ENCODE results near the gene USP3. TPM values are rescaled to one million over a fixed set of nuclear protein-coding genes. Genes with fewer than 3 reads are reported as not detected.

USP3 gene
- polyA plus RNA-seq, 1 of the 3 experiments (the other 2 are of a cell fraction) = 9.3 TPM

DNA sequence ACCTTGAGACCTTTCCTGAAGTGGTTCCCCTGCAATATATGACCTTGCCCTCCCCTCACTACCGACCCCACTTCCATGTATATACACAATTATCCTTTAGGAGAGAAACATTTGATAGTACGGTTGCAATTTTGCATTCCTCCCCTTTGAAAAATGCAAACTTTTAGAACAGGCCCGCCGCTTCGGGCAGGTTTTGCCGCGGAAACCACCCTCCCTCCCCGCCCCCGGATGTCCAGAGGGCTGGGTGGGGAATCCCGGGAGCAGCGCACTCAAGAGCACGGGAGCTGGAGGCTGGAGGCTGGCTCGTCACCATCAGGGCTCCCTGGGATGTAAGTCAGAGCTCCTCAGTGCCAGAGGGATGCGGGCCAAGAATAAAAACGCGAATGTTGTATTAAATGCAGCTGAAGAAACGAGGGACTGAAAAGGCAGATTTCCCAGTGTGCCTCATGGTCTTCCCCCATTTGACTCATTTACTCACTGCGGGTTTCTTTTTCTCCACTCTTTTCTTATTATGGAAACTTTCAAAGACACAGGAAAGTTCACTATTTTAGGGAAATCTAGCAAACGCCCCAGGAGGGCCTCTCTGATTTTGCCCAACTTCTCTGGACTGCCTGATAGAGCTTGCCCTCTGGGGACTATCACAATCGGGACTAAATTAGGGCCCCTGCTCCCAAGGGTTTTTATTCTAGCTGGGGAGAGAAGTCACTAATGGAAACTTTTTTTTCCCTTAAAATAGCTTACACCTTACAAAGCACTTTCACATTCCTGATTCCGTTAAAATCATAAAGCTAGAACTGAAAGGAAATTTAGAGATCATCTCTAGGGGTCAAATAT is 2.9 kb upstream of the USP3 start:
- peaks cover 13% of the 10 kb centered on the region for H3F3A ChIP-seq (replicated peaks; ENCODE audit: insufficient read depth)
- POLR2A ChIA-PET = no interaction called here
- no peak overlapping the region for H2AFZ ChIP-seq (ENCODE audit: low read depth)
- no peaks in the 10 kb centered on the region for H3K9me2 ChIP-seq
- H3K4me3 ChIP-seq (ENCODE audit: low read depth in 2 of 2, low read length in 1 of 2) = no peak overlapping the region
- 78% methylated on average over 21 of the region's 21 CpGs for WGBS (ENCODE audit: low lambda C conversion rate)
- H3K4me1 ChIP-seq (ENCODE audit: control insufficient read depth in 1 of 2, insufficient read depth in 2 of 2, low read depth in 1 of 2, low read length in 1 of 2) = peaks cover 9 to 13% of the 10 kb centered on the region in 2 experiments; a peak in 3 of 4 replicates
- H3K36me3 ChIP-seq (replicated peaks in 1 of 2; ENCODE audit: control insufficient read depth in 1 of 2, insufficient read depth in 2 of 2, low read length in 1 of 2) = no peaks in the 10 kb centered on the region
- peaks cover 14% of the 10 kb centered on the region for H3K79me2 ChIP-seq (ENCODE audit: insufficient read depth)
- no peak overlapping the region for H3K27ac ChIP-seq (ENCODE audit: low read depth in 2 of 2, low read length in 1 of 2)
- DNase-seq = no peak
- H3K9me3 ChIP-seq = no peaks in the 10 kb centered on the region
- H3K4me2 ChIP-seq = no peak overlapping the region
- H4K20me1 ChIP-seq (ENCODE audit: insufficient read depth) = peaks cover 6% of the 10 kb centered on the region
- no peak overlapping the region for H3K9ac ChIP-seq
- TF ChIP-seq EP300 (IDR thresholded peaks at IDR 0.05; ENCODE audit: borderline replicate concordance in 1 of 2, low read depth in 1 of 2, low read length in 1 of 2) (no peak), SIN3A (IDR thresholded peaks at IDR 0.05; ENCODE audit: borderline replicate concordance, low read depth, low read length) (no peak), FOXJ3 (CRISPR knock-in tag; IDR thresholded peaks at IDR 0.05) (no peak), FOXM1 (IDR thresholded peaks at IDR 0.05; ENCODE audit: low read depth) (no peak)
- TF ChIP-seq, protein P1, sequence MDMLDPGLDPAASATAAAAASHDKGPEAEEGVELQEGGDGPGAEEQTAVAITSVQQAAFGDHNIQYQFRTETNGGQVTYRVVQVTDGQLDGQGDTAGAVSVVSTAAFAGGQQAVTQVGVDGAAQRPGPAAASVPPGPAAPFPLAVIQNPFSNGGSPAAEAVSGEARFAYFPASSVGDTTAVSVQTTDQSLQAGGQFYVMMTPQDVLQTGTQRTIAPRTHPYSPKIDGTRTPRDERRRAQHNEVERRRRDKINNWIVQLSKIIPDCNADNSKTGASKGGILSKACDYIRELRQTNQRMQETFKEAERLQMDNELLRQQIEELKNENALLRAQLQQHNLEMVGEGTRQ (IDR thresholded peaks at IDR 0.05; ENCODE audit: borderline replicate concordance, low read depth, low read length) = no peak
- CTCF ChIA-PET = interaction anchor here (0.5 to 1.1 kb wide), 3 partner anchors 12 to 440 kb away, joined by 3 to 4 read pairs (median 4); no protein-coding TSS in a partner anchor
- no peaks in the 10 kb centered on the region for H3K27me3 ChIP-seq (ENCODE audit: insufficient read depth)

DNA sequence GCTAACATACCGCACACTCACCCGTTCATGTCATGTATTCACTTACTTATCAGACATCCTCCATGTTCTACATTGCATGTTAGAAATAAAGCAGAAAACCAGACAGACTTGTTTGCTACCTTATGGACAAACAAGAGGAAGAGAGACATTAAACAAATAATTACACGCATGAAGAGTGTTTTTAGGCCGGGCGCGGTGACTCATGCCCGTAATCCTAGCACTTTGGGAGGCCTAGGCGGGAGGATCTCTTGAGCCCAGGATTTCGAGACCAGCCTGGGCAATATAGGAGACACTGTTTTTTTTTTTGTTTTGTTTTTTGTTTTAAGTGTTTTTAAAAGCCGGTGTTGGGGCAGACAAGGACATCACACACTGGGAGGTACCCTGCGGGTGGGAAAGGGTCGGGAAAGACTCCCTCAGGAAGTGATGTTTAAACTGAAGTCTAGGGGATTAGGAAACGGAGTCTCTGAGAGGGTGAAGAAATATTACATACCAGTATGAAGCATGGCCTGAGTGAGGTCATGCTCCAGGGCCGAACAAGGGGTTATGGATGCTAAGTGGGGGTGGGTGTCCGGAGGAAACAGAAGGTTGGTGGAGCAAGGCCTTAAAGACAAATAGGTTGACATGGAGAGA is 2.1 kb upstream of the USP3 start:
- Histone ChIP-seq H3K9me2 (no peaks in the 10 kb centered on the region), H3K27me3 (ENCODE audit: insufficient read depth) (no peaks in the 10 kb centered on the region), H2AFZ (ENCODE audit: low read depth) (no peak overlapping the region), H3K9ac (no peak overlapping the region), H3K27ac (ENCODE audit: low read depth in 2 of 2, low read length in 1 of 2) (no peak overlapping the region), H3K4me1 (ENCODE audit: control insufficient read depth in 1 of 2, insufficient read depth in 2 of 2, low read depth in 1 of 2, low read length in 1 of 2) (peaks cover 16 to 19% of the 10 kb centered on the region in 2 experiments; a peak in 3 of 4 replicates), H3K36me3 (replicated peaks in 1 of 2; ENCODE audit: control insufficient read depth in 1 of 2, insufficient read depth in 2 of 2, low read length in 1 of 2) (no peaks in the 10 kb centered on the region), H3K9me3 (no peaks in the 10 kb centered on the region), H3F3A (replicated peaks; ENCODE audit: insufficient read depth) (peaks cover 14% of the 10 kb centered on the region), H3K4me2 (no peak overlapping the region), H4K20me1 (ENCODE audit: insufficient read depth) (peaks cover 13% of the 10 kb centered on the region), H3K79me2 (ENCODE audit: insufficient read depth) (peaks cover 22% of the 10 kb centered on the region), H3K4me3 (ENCODE audit: low read depth in 2 of 2, low read length in 1 of 2) (no peak overlapping the region)
- DNase-seq = no peak
- TF ChIP-seq RAD21 (IDR thresholded peaks at IDR 0.05; ENCODE audit: low read length) (no peak), TEAD4 (IDR thresholded peaks at IDR 0.05; ENCODE audit: borderline replicate concordance, insufficient read depth) (no peak), GATA2 (CRISPR knock-in tag; IDR thresholded peaks at IDR 0.05) (no peak), FOXJ3 (CRISPR knock-in tag; IDR thresholded peaks at IDR 0.05) (no peak), MEF2A (IDR thresholded peaks at IDR 0.05; ENCODE audit: borderline replicate concordance, low read depth) (no peak), SMC3 (IDR thresholded peaks at IDR 0.05; ENCODE audit: low read depth, low read length) (no peak), SIN3A (IDR thresholded peaks at IDR 0.05; ENCODE audit: borderline replicate concordance, low read depth, low read length) (no peak), RXRA (IDR thresholded peaks at IDR 0.05; ENCODE audit: borderline replicate concordance, low read depth) (no peak), EP300 (IDR thresholded peaks at IDR 0.05; ENCODE audit: borderline replicate concordance in 1 of 2, low read depth in 1 of 2, low read length in 1 of 2) (no peak)
- TF ChIP-seq, protein P2, sequence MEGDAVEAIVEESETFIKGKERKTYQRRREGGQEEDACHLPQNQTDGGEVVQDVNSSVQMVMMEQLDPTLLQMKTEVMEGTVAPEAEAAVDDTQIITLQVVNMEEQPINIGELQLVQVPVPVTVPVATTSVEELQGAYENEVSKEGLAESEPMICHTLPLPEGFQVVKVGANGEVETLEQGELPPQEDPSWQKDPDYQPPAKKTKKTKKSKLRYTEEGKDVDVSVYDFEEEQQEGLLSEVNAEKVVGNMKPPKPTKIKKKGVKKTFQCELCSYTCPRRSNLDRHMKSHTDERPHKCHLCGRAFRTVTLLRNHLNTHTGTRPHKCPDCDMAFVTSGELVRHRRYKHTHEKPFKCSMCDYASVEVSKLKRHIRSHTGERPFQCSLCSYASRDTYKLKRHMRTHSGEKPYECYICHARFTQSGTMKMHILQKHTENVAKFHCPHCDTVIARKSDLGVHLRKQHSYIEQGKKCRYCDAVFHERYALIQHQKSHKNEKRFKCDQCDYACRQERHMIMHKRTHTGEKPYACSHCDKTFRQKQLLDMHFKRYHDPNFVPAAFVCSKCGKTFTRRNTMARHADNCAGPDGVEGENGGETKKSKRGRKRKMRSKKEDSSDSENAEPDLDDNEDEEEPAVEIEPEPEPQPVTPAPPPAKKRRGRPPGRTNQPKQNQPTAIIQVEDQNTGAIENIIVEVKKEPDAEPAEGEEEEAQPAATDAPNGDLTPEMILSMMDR (IDR thresholded peaks at IDR 0.05) = no peak
- TF ChIP-seq, protein P3, sequence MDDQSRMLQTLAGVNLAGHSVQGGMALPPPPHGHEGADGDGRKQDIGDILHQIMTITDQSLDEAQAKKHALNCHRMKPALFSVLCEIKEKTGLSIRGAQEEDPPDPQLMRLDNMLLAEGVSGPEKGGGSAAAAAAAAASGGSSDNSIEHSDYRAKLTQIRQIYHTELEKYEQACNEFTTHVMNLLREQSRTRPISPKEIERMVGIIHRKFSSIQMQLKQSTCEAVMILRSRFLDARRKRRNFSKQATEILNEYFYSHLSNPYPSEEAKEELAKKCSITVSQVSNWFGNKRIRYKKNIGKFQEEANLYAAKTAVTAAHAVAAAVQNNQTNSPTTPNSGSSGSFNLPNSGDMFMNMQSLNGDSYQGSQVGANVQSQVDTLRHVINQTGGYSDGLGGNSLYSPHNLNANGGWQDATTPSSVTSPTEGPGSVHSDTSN (IDR thresholded peaks at IDR 0.05) = no peak
- TF ChIP-seq, protein P4, sequence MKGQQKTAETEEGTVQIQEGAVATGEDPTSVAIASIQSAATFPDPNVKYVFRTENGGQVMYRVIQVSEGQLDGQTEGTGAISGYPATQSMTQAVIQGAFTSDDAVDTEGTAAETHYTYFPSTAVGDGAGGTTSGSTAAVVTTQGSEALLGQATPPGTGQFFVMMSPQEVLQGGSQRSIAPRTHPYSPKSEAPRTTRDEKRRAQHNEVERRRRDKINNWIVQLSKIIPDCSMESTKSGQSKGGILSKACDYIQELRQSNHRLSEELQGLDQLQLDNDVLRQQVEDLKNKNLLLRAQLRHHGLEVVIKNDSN (IDR thresholded peaks at IDR 0.05; ENCODE audit: borderline replicate concordance, low read depth) = no peak
- WGBS (ENCODE audit: low lambda C conversion rate) = 83% methylated on average over 15 of the region's 15 CpGs
- CTCF ChIA-PET = interaction anchor here (0.5 to 1.5 kb wide), 6 partner anchors 9 to 441 kb away, joined by 3 to 4 read pairs (median 4); no protein-coding TSS in a partner anchor
- POLR2A ChIA-PET = no interaction called here

Data from SK-N-SH (cell line).